GM18861 (cell line): ENCODE data around the gene ZNF585A.
"Not testable (repeated sequence)": the region's sequence is repeated elsewhere in the genome, so short reads cannot be mapped to it uniquely, and the experiment has no call there.

Source experiments
- ATAC-seq: cut with Tn5 transposase; IDR thresholded peaks from one replicate; pipeline ENCODE4 v1.9.1; 2021; ENCODE audit not compliant: unreplicated experiment

ZNF585A gene

GRCh38 chr19:37172368-37173366, at the start of gene ZNF585A:
Gene ZNF585A (minus strand): TSS chr19:37172695. CDS start chr19:37169910, 2,785 bp downstream.
- ATAC-seq: peak; percentile 94

GRCh38 chr19:37221136-37221535, 48.6 kb upstream of the ZNF585A start:
- ATAC-seq: no peak

GRCh38 chr19:37220383-37220782, 47.9 kb upstream of the ZNF585A start:
- no peak for ATAC-seq

GRCh38 chr19:37218592-37218935, 46.1 kb upstream of the ZNF585A start:
- ATAC-seq: no peak

- peak; percentile 75 for ATAC-seq
These were observed 45.5 kb upstream of the ZNF585A start, which contains the start of gene ZNF383 for GRCh38 chr19:37217775-37218591. Gene ZNF383 (plus strand): TSS chr19:37218214. CDS start chr19:37230454, 12,240 bp downstream.

- ATAC-seq: no peak
These were observed 44.9 kb upstream of the ZNF585A start for GRCh38 chr19:37217480-37217774.

GRCh38 chr19:37197768-37198167, 25.3 kb upstream of the ZNF585A start:
- no peak for ATAC-seq

GRCh38 chr19:37197115-37197514, 24.6 kb upstream of the ZNF585A start:
- not testable (repeated sequence) for ATAC-seq

- not testable (repeated sequence) for ATAC-seq
These were observed 22.8 kb upstream of the ZNF585A start for GRCh38 chr19:37195248-37195647.

GRCh38 chr19:37186071-37186470, 13.6 kb upstream of the ZNF585A start:
- ATAC-seq: not testable (repeated sequence)

GRCh38 chr19:37165635-37166034, 6.9 kb downstream of the ZNF585A start:
- ATAC-seq: no peak

GRCh38 chr19:37160153-37160552, 12.3 kb downstream of the ZNF585A start:
- ATAC-seq: no peak

GRCh38 chr19:37148214-37148613, 24.3 kb downstream of the ZNF585A start:
- ATAC-seq: no peak

- no peak for ATAC-seq
These were observed 36.4 kb downstream of the ZNF585A start for GRCh38 chr19:37136111-37136510.

GRCh38 chr19:37128821-37129177, 43.7 kb downstream of the ZNF585A start:
- ATAC-seq: no peak

- no peak for ATAC-seq
These were observed 44.3 kb downstream of the ZNF585A start for GRCh38 chr19:37127999-37128820.

GRCh38 chr19:37122093-37122492, 50.4 kb downstream of the ZNF585A start:
- ATAC-seq: not testable (repeated sequence)

- ATAC-seq: no peak
These were observed 58.5 kb downstream of the ZNF585A start for GRCh38 chr19:37114001-37114400.

- not testable (repeated sequence) for ATAC-seq
These were observed 60.7 kb downstream of the ZNF585A start for GRCh38 chr19:37111753-37112152.

GRCh38 chr19:37104135-37104534, 68.4 kb downstream of the ZNF585A start:
- ATAC-seq: not testable (repeated sequence)

- no peak for ATAC-seq
These were observed 73.9 kb downstream of the ZNF585A start for GRCh38 chr19:37098570-37098969.
